Measurements from ENCODE around the gene TMEM132D. TPM values are rescaled to one million over a fixed set of nuclear protein-coding genes. Genes with fewer than 3 reads are reported as not detected.
"Not testable (repeated sequence)": the region's sequence is repeated elsewhere in the genome, so short reads cannot be mapped to it uniquely, and the experiment has no call there.

The TMEM132D gene
- total RNA-seq, 1 donor from 2014 or later = 1.6 TPM

GRCh38 chr12:129064209-129064855, 839.5 kb downstream of the TMEM132D start:
- no peak overlapping the region for H3K9ac ChIP-seq (ENCODE audit: low read depth in 1 of 3, low read length in 3 of 3)
- H3K4me1 ChIP-seq (ENCODE audit: control insufficient read depth in 3 of 3, insufficient read depth in 3 of 3, low read length in 3 of 3) = no peaks in the 10 kb centered on the region
- no peaks in the 10 kb centered on the region for H3K27me3 ChIP-seq (ENCODE audit: control insufficient read depth in 3 of 3, insufficient read depth in 3 of 3, low read length in 3 of 3)
- H3K36me3 ChIP-seq (ENCODE audit: control insufficient read depth in 3 of 3, insufficient read depth in 3 of 3, low read length in 3 of 3) = no peaks in the 10 kb centered on the region
- H3K4me3 ChIP-seq (ENCODE audit: low read length in 3 of 3) = no peak overlapping the region
- H3K9me3 ChIP-seq (ENCODE audit: control insufficient read depth in 3 of 3, low read length in 3 of 3) = no peaks in the 10 kb centered on the region
- no peak overlapping the region for H3K27ac ChIP-seq (ENCODE audit: low read depth, low read length)

- Histone ChIP-seq H3K9me3 (ENCODE audit: control insufficient read depth in 3 of 3, low read length in 3 of 3) (no peaks in the 10 kb centered on the region), H3K9ac (ENCODE audit: low read depth in 1 of 3, low read length in 3 of 3) (no peak overlapping the region), H3K36me3 (ENCODE audit: control insufficient read depth in 3 of 3, insufficient read depth in 3 of 3, low read length in 3 of 3) (no peaks in the 10 kb centered on the region), H3K27ac (ENCODE audit: low read depth, low read length) (no peak overlapping the region), H3K27me3 (ENCODE audit: control insufficient read depth in 3 of 3, insufficient read depth in 3 of 3, low read length in 3 of 3) (no peaks in the 10 kb centered on the region), H3K4me3 (ENCODE audit: low read length in 3 of 3) (no peak overlapping the region), H3K4me1 (ENCODE audit: control insufficient read depth in 3 of 3, insufficient read depth in 3 of 3, low read length in 3 of 3) (no peaks in the 10 kb centered on the region)
Measured at GRCh38 chr12:129063600-129063999, 840.2 kb downstream of the TMEM132D start.

GRCh38 chr12:129053232-129053631, 850.6 kb downstream of the TMEM132D start:
- H3K36me3 ChIP-seq (ENCODE audit: control insufficient read depth in 3 of 3, insufficient read depth in 3 of 3, low read length in 3 of 3) = no peaks in the 10 kb centered on the region
- peaks cover 0 to 5% (median 0%) of the 10 kb centered on the region in 3 donors for H3K9me3 ChIP-seq (ENCODE audit: control insufficient read depth in 3 of 3, low read length in 3 of 3)
- no peak overlapping the region for H3K27ac ChIP-seq (ENCODE audit: low read depth, low read length)
- no peak overlapping the region for H3K9ac ChIP-seq (ENCODE audit: low read depth in 1 of 3, low read length in 3 of 3)
- H3K27me3 ChIP-seq (ENCODE audit: control insufficient read depth in 3 of 3, insufficient read depth in 3 of 3, low read length in 3 of 3) = no peaks in the 10 kb centered on the region
- no peak overlapping the region for H3K4me3 ChIP-seq (ENCODE audit: low read length in 3 of 3)
- no peaks in the 10 kb centered on the region for H3K4me1 ChIP-seq (ENCODE audit: control insufficient read depth in 3 of 3, insufficient read depth in 3 of 3, low read length in 3 of 3)

GRCh38 chr12:129052373-129052772, 851.5 kb downstream of the TMEM132D start:
- Histone ChIP-seq H3K9ac (ENCODE audit: low read depth in 1 of 3, low read length in 3 of 3) (no peak overlapping the region), H3K9me3 (ENCODE audit: control insufficient read depth in 3 of 3, low read length in 3 of 3) (peaks cover 0 to 5% (median 0%) of the 10 kb centered on the region in 3 donors), H3K4me1 (ENCODE audit: control insufficient read depth in 3 of 3, insufficient read depth in 3 of 3, low read length in 3 of 3) (no peaks in the 10 kb centered on the region), H3K27ac (ENCODE audit: low read depth, low read length) (no peak overlapping the region), H3K27me3 (ENCODE audit: control insufficient read depth in 3 of 3, insufficient read depth in 3 of 3, low read length in 3 of 3) (no peaks in the 10 kb centered on the region), H3K36me3 (ENCODE audit: control insufficient read depth in 3 of 3, insufficient read depth in 3 of 3, low read length in 3 of 3) (no peaks in the 10 kb centered on the region), H3K4me3 (ENCODE audit: low read length in 3 of 3) (no peak overlapping the region)

- no peaks in the 10 kb centered on the region for H3K4me1 ChIP-seq (ENCODE audit: control insufficient read depth in 3 of 3, insufficient read depth in 3 of 3, low read length in 3 of 3)
Measured at GRCh38 chr12:129049917-129050316, 853.9 kb downstream of the TMEM132D start.

GRCh38 chr12:129043334-129043733, 860.5 kb downstream of the TMEM132D start:
- H3K27ac ChIP-seq (ENCODE audit: low read depth, low read length); H3K9ac ChIP-seq (ENCODE audit: low read depth in 1 of 3, low read length in 3 of 3); H3K36me3 ChIP-seq (ENCODE audit: control insufficient read depth in 3 of 3, insufficient read depth in 3 of 3, low read length in 3 of 3); H3K9me3 ChIP-seq (ENCODE audit: control insufficient read depth in 3 of 3, low read length in 3 of 3); H3K4me1 ChIP-seq (ENCODE audit: control insufficient read depth in 3 of 3, insufficient read depth in 3 of 3, low read length in 3 of 3); H3K4me3 ChIP-seq (ENCODE audit: low read length in 3 of 3); H3K27me3 ChIP-seq (ENCODE audit: control insufficient read depth in 3 of 3, insufficient read depth in 3 of 3, low read length in 3 of 3): not testable (repeated sequence)

More at GRCh38 chr12:129049917-129050316, 853.9 kb downstream of the TMEM132D start:
- no peak overlapping the region for H3K27ac ChIP-seq (ENCODE audit: low read depth, low read length)
- peaks cover 0 to 5% (median 0%) of the 10 kb centered on the region in 3 donors for H3K9me3 ChIP-seq (ENCODE audit: control insufficient read depth in 3 of 3, low read length in 3 of 3)
- no peaks in the 10 kb centered on the region for H3K27me3 ChIP-seq (ENCODE audit: control insufficient read depth in 3 of 3, insufficient read depth in 3 of 3, low read length in 3 of 3)
- H3K4me3 ChIP-seq (ENCODE audit: low read length in 3 of 3) = no peak overlapping the region
- H3K9ac ChIP-seq (ENCODE audit: low read depth in 1 of 3, low read length in 3 of 3) = no peak overlapping the region
- no peaks in the 10 kb centered on the region for H3K36me3 ChIP-seq (ENCODE audit: control insufficient read depth in 3 of 3, insufficient read depth in 3 of 3, low read length in 3 of 3)

- H3K27ac ChIP-seq (ENCODE audit: low read depth, low read length) = no peak overlapping the region
- H3K9me3 ChIP-seq (ENCODE audit: control insufficient read depth in 3 of 3, low read length in 3 of 3) = no peaks in the 10 kb centered on the region
- no peaks in the 10 kb centered on the region for H3K36me3 ChIP-seq (ENCODE audit: control insufficient read depth in 3 of 3, insufficient read depth in 3 of 3, low read length in 3 of 3)
- no peak overlapping the region for H3K4me3 ChIP-seq (ENCODE audit: low read length in 3 of 3)
- peaks cover 0 to 6% (median 0%) of the 10 kb centered on the region in 3 donors for H3K27me3 ChIP-seq (ENCODE audit: control insufficient read depth in 3 of 3, insufficient read depth in 3 of 3, low read length in 3 of 3)
- H3K9ac ChIP-seq (ENCODE audit: low read depth in 1 of 3, low read length in 3 of 3) = no peak overlapping the region
- no peaks in the 10 kb centered on the region for H3K4me1 ChIP-seq (ENCODE audit: control insufficient read depth in 3 of 3, insufficient read depth in 3 of 3, low read length in 3 of 3)
Measured at GRCh38 chr12:129036135-129036534, 867.7 kb downstream of the TMEM132D start.

GRCh38 chr12:129034558-129035289, 869.1 kb downstream of the TMEM132D start:
- Histone ChIP-seq H3K36me3 (ENCODE audit: control insufficient read depth in 3 of 3, insufficient read depth in 3 of 3, low read length in 3 of 3) (no peaks in the 10 kb centered on the region), H3K9me3 (ENCODE audit: control insufficient read depth in 3 of 3, low read length in 3 of 3) (no peaks in the 10 kb centered on the region), H3K4me1 (ENCODE audit: control insufficient read depth in 3 of 3, insufficient read depth in 3 of 3, low read length in 3 of 3) (no peaks in the 10 kb centered on the region), H3K27ac (ENCODE audit: low read depth, low read length) (no peak overlapping the region), H3K4me3 (ENCODE audit: low read length in 3 of 3) (no peak overlapping the region), H3K27me3 (ENCODE audit: control insufficient read depth in 3 of 3, insufficient read depth in 3 of 3, low read length in 3 of 3) (peaks cover 0 to 8% (median 0%) of the 10 kb centered on the region in 3 donors), H3K9ac (ENCODE audit: low read depth in 1 of 3, low read length in 3 of 3) (no peak overlapping the region)

- Histone ChIP-seq H3K4me3 (ENCODE audit: low read length in 3 of 3) (no peak overlapping the region), H3K4me1 (ENCODE audit: control insufficient read depth in 3 of 3, insufficient read depth in 3 of 3, low read length in 3 of 3) (no peaks in the 10 kb centered on the region), H3K9ac (ENCODE audit: low read depth in 1 of 3, low read length in 3 of 3) (no peak overlapping the region), H3K27me3 (ENCODE audit: control insufficient read depth in 3 of 3, insufficient read depth in 3 of 3, low read length in 3 of 3) (peaks cover 0 to 11% (median 0%) of the 10 kb centered on the region in 3 donors), H3K27ac (ENCODE audit: low read depth, low read length) (no peak overlapping the region), H3K9me3 (ENCODE audit: control insufficient read depth in 3 of 3, low read length in 3 of 3) (no peaks in the 10 kb centered on the region), H3K36me3 (ENCODE audit: control insufficient read depth in 3 of 3, insufficient read depth in 3 of 3, low read length in 3 of 3) (no peaks in the 10 kb centered on the region)
Measured at GRCh38 chr12:129028844-129029243, 875.0 kb downstream of the TMEM132D start.

GRCh38 chr12:129025055-129025454, 878.8 kb downstream of the TMEM132D start:
- Histone ChIP-seq H3K4me1 (ENCODE audit: control insufficient read depth in 3 of 3, insufficient read depth in 3 of 3, low read length in 3 of 3) (no peaks in the 10 kb centered on the region), H3K4me3 (ENCODE audit: low read length in 3 of 3) (no peak overlapping the region), H3K27me3 (ENCODE audit: control insufficient read depth in 3 of 3, insufficient read depth in 3 of 3, low read length in 3 of 3) (peaks cover 0 to 5% (median 0%) of the 10 kb centered on the region in 3 donors), H3K27ac (ENCODE audit: low read depth, low read length) (no peak overlapping the region), H3K9ac (ENCODE audit: low read depth in 1 of 3, low read length in 3 of 3) (no peak overlapping the region), H3K36me3 (ENCODE audit: control insufficient read depth in 3 of 3, insufficient read depth in 3 of 3, low read length in 3 of 3) (no peaks in the 10 kb centered on the region), H3K9me3 (ENCODE audit: control insufficient read depth in 3 of 3, low read length in 3 of 3) (peaks cover 0 to 5% (median 3%) of the 10 kb centered on the region in 3 donors)
